ENCODE measurements around the gene KL. TPM values are rescaled to one million over a fixed set of nuclear protein-coding genes. Genes with fewer than 3 reads are reported as not detected.

Gene KL
- total RNA-seq, 1 donor from 2014 or later = 0.12 TPM

- H3K9me3 Mint-ChIP-seq = no peaks in the 10 kb centered on the region
- no peak for TF ChIP-seq CTCF (conservative IDR thresholded peaks at IDR 0.05)
- H3K27ac Mint-ChIP-seq (ENCODE audit: unreplicated experiment) = no peak overlapping the region
- no peak overlapping the region for H3K4me3 Mint-ChIP-seq
- H3K4me1 Mint-ChIP-seq = no peaks in the 10 kb centered on the region
- no peaks in the 10 kb centered on the region for H3K36me3 Mint-ChIP-seq (ENCODE audit: low read depth)
- H3K27me3 Mint-ChIP-seq (ENCODE audit: low read depth) = no peaks in the 10 kb centered on the region
- no peak for DNase-seq (ENCODE audit: low read depth, low spot score)
Observed at GRCh38 chr13:33072282-33072681, 56.1 kb downstream of the KL start.

GRCh38 chr13:33072759-33073158 lies 56.5 kb downstream of the KL start:
- no peak for TF ChIP-seq CTCF (conservative IDR thresholded peaks at IDR 0.05)
- no peak for DNase-seq (ENCODE audit: low read depth, low spot score)
- no peaks in the 10 kb centered on the region for H3K4me1 Mint-ChIP-seq
- no peak overlapping the region for H3K27ac Mint-ChIP-seq (ENCODE audit: unreplicated experiment)
- no peaks in the 10 kb centered on the region for H3K27me3 Mint-ChIP-seq (ENCODE audit: low read depth)
- no peak overlapping the region for H3K4me3 Mint-ChIP-seq
- H3K9me3 Mint-ChIP-seq = no peaks in the 10 kb centered on the region
- no peaks in the 10 kb centered on the region for H3K36me3 Mint-ChIP-seq (ENCODE audit: low read depth)

- H3K36me3 Mint-ChIP-seq (ENCODE audit: low read depth) = no peaks in the 10 kb centered on the region
- TF ChIP-seq CTCF (conservative IDR thresholded peaks at IDR 0.05) = no peak
- no peaks in the 10 kb centered on the region for H3K4me1 Mint-ChIP-seq
- H3K27ac Mint-ChIP-seq (ENCODE audit: unreplicated experiment) = no peak overlapping the region
- H3K9me3 Mint-ChIP-seq = no peaks in the 10 kb centered on the region
- DNase-seq (ENCODE audit: low read depth, low spot score) = no peak
- no peak overlapping the region for H3K4me3 Mint-ChIP-seq
- H3K27me3 Mint-ChIP-seq (ENCODE audit: low read depth) = no peaks in the 10 kb centered on the region
Observed at GRCh38 chr13:33073338-33073737, 57.1 kb downstream of the KL start.

GRCh38 chr13:33076001-33076992 lies 60.1 kb downstream of the KL start:
- Mint-ChIP-seq H3K36me3 (ENCODE audit: low read depth) (no peaks in the 10 kb centered on the region), H3K27ac (ENCODE audit: unreplicated experiment) (no peak overlapping the region), H3K4me1 (no peaks in the 10 kb centered on the region), H3K9me3 (no peaks in the 10 kb centered on the region), H3K4me3 (no peak overlapping the region), H3K27me3 (ENCODE audit: low read depth) (no peaks in the 10 kb centered on the region)
- DNase-seq (ENCODE audit: low read depth, low spot score) = no peak
- no peak for TF ChIP-seq CTCF (conservative IDR thresholded peaks at IDR 0.05)

- H3K27ac Mint-ChIP-seq (ENCODE audit: unreplicated experiment) = no peak overlapping the region
- H3K27me3 Mint-ChIP-seq (ENCODE audit: low read depth) = no peaks in the 10 kb centered on the region
- H3K36me3 Mint-ChIP-seq (ENCODE audit: low read depth) = no peaks in the 10 kb centered on the region
- no peak for DNase-seq (ENCODE audit: low read depth, low spot score)
- H3K4me1 Mint-ChIP-seq = no peaks in the 10 kb centered on the region
- TF ChIP-seq CTCF (conservative IDR thresholded peaks at IDR 0.05) = no peak
- no peaks in the 10 kb centered on the region for H3K9me3 Mint-ChIP-seq
- no peak overlapping the region for H3K4me3 Mint-ChIP-seq
Observed at GRCh38 chr13:33078263-33078662, 62.0 kb downstream of the KL start.

Measured in neural crest cell (in vitro differentiated cells).